ENCODE measurements around the gene TGFBR3.

DNA sequence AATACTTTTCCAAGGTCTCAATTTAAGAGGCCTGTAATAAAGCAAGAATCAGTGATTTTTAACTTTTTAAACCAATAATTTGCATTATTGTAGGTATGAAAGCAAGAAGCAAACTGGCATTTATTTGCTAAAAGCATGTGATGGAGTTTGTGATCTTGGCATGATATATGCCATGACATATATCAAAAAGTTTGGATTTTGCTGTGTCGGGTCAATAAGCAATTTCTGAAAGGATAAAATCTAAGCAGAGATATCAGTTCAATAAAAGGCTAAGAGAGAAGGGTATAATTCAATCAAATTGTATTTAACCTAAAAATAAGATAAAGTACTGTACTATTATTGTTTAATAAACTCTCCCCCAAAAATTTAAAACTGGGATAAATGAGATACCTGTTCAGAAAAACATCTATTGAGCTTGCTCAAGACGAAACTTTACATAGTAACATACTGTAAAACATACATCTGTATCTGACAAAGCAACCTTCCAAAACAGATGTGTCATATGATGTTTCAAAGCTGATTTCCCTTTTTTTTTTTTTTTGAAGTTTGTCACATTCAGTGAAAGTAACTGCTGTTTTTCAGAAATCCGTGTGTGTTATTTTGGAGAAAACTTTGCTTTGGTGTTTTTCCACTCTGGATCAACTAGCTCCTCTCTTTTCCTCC is 74.5 kb downstream of the TGFBR3 start:
- TF ChIP-seq, protein P1, sequence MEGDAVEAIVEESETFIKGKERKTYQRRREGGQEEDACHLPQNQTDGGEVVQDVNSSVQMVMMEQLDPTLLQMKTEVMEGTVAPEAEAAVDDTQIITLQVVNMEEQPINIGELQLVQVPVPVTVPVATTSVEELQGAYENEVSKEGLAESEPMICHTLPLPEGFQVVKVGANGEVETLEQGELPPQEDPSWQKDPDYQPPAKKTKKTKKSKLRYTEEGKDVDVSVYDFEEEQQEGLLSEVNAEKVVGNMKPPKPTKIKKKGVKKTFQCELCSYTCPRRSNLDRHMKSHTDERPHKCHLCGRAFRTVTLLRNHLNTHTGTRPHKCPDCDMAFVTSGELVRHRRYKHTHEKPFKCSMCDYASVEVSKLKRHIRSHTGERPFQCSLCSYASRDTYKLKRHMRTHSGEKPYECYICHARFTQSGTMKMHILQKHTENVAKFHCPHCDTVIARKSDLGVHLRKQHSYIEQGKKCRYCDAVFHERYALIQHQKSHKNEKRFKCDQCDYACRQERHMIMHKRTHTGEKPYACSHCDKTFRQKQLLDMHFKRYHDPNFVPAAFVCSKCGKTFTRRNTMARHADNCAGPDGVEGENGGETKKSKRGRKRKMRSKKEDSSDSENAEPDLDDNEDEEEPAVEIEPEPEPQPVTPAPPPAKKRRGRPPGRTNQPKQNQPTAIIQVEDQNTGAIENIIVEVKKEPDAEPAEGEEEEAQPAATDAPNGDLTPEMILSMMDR (IDR thresholded peaks at IDR 0.05), result no peak
- TF ChIP-seq POLR2A (IDR thresholded peaks at IDR 0.05), result no peak
